ENCODE data around the gene PARP12.

Gene PARP12

GRCh38 chr7:139990142-139990535 lies 72.6 kb downstream of the PARP12 start:
- DNase-seq: no peak

- DNase-seq: no peak
These were observed 73.2 kb downstream of the PARP12 start for GRCh38 chr7:139989366-139990141.

- no peak for DNase-seq
These were observed 74.8 kb downstream of the PARP12 start for GRCh38 chr7:139987691-139988516.

- no peak for DNase-seq
These were observed 76.9 kb downstream of the PARP12 start for GRCh38 chr7:139985811-139986210.

GRCh38 chr7:139984642-139985539 lies 77.9 kb downstream of the PARP12 start:
- no peak for DNase-seq

GRCh38 chr7:139982927-139983920 lies 79.5 kb downstream of the PARP12 start:
- no peak for DNase-seq

- no peak for DNase-seq
These were observed 81.2 kb downstream of the PARP12 start for GRCh38 chr7:139981511-139981895.

- DNase-seq: no peak
These were observed 85.7 kb downstream of the PARP12 start for GRCh38 chr7:139976838-139977656.

- DNase-seq: no peak
These were observed 86.5 kb downstream of the PARP12 start for GRCh38 chr7:139976055-139976837.

- DNase-seq: no peak
These were observed 88.5 kb downstream of the PARP12 start for GRCh38 chr7:139974179-139974811.

Measured in activated effector memory CD4-positive, alpha-beta T cell treated with anti-CD3 and anti-CD28 coated beads, Interleukin-2, amount 50 U/mL, for 16 hours (primary cell).